GM12878 (cell line): ENCODE data around the gene IGFLR1. TPM values are rescaled to one million over a fixed set of nuclear protein-coding genes. Genes with fewer than 3 reads are reported as not detected.

ENCODE experiments used
- NR2C2 ChIP-seq: IDR thresholded peaks from 2 replicates; pipeline ENCODE4 v1.6.1; 2011; ENCODE audit warnings: borderline replicate concordance, low read depth; ENCODE audit not compliant: control insufficient read depth, insufficient read length
- PAX8 ChIP-seq: fragments of 450-650 bp; IDR thresholded peaks from 2 replicates; pipeline ENCODE4 v1.6.1; 2017; ENCODE audit warnings: mild to moderate bottlenecking, moderate library complexity
- SUZ12 ChIP-seq: fragments of 200-600 bp; sonication (generic); IDR thresholded peaks from one replicate; pipeline ENCODE4 v1.6.1; 2018; ENCODE audit warnings: antibody characterized with exemption, mild to moderate bottlenecking; ENCODE audit not compliant: unreplicated experiment
- ZSCAN29 ChIP-seq: fragments of 450-650 bp; IDR thresholded peaks from 2 replicates; pipeline ENCODE4 v1.6.1; 2017; ENCODE audit warnings: mild to moderate bottlenecking, moderate library complexity
- polyA plus RNA-seq, 11 experiments: library from polyadenylated mRNA; depleted of rRNA in 4 of 11; unstranded in 6 of 11; stranded (reverse) in 5 of 11; fragments of >200 nt; fragmentation: Nextera tagmentation in 4 of 11; fragmentation: Illumina TruSeq in 1 of 11; extraction: Ambion mirVana in 4 of 11; extraction: Trizol in 1 of 11; gene quantifications; 1 replicate in 1 of 11; 2 replicates in 10 of 11; pipeline versions ENCODE4 v1.2.1 to v1.2.3, GENCODE V29; 2011 to 2016; ENCODE audit warnings: inconsistent platforms in 2 of 11, missing spikeins in 2 of 11, low read depth in 1 of 11
- total RNA-seq, 4 experiments: library from RNA; depleted of rRNA in 3 of 4; stranded (reverse); fragments of >200 nt in 3 of 4; fragmentation: Illumina TruSeq in 1 of 4; extraction: Trizol in 1 of 4; gene quantifications; 2 replicates each; pipeline versions ENCODE4 v1.2.1 to v1.2.3, GENCODE V29; 2013 to 2021
- TF ChIP-seq, protein P1 (sequence below): fragments of 450-650 bp; formaldehyde crosslinking; IDR thresholded peaks from 2 replicates; pipeline ENCODE4 v1.4.0; 2020; ENCODE audit warnings: mild to moderate bottlenecking, moderate library complexity
- TF ChIP-seq, protein P2 (sequence below): IDR thresholded peaks from 2 replicates; pipeline ENCODE4 v1.6.1; 2011; ENCODE audit warnings: low read depth, low read length, improper control_type of control experiment, borderline replicate concordance
- TF ChIP-seq, protein P3 (sequence below): fragments of 450-650 bp; formaldehyde crosslinking; IDR thresholded peaks from 2 replicates; pipeline ENCODE4 v1.5.0; 2022; ENCODE audit warnings: mild to moderate bottlenecking, missing genetic modification characterization
- TF ChIP-seq, protein P4 (sequence below): IDR thresholded peaks from 2 replicates; pipeline ENCODE4 v1.6.1; 2012; ENCODE audit warnings: low read depth, low read length, improper control_type of control experiment
- TF ChIP-seq, protein P5 (sequence below): fragments of 450-650 bp; IDR thresholded peaks from 2 replicates; pipeline ENCODE4 v1.6.1; 2014; ENCODE audit warnings: mild to moderate bottlenecking
- TF ChIP-seq, protein P6 (sequence below): fragments of 450-650 bp; conservative IDR thresholded peaks from 2 replicates; pipeline ENCODE4 v1.6.1; 2017; ENCODE audit warnings: mild to moderate bottlenecking, moderate library complexity

The IGFLR1 gene
- total and polyA plus RNA-seq, 10 of the 15 experiments (the other 5 are each of a cell fraction or from before 2014, with no cell fraction given), result 2.5 to 39.9 (median 24.8) TPM

DNA sequence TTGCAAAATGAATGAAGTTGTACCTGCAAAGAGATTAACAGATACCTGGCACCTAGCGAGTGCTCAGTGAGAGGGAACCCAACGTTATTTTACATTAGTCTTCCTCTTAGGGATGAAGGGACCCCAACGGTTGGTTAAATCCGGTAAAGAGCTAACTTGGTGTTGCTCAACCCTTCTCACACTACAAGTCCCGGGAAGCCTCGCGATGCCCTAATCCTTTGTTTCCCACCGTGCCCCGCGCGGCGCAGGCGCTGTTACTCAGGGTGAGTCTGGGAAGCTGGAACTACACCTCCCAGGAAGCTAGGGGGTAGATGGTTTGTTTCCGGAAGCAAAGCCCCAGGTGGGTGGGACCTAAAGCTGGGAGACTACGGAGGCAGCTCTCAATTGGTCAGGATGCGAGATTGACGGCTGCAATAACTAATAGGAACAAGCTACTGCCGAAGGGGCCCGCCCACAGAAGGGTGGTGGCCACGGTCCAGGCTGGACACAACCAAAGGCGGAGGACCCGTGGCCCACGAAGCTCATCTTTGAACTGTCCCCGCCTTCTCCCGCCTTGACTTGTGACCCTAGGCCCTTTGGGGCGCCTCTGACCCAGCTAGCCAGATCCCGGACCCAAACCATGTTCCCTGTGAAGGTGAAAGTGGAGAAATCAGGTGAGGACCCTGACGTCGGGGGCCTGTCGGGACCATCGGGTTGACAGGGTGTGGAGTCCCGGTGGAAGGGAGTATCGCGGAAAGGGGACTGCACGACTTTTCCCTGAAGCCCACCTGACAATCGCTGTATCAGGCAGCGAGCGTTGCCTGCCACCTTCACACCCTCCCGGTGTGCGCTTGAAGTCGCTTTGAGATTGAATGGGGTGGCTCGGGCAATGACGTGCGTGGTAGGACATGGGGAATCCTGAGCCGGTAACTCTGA lies 6.1 kb upstream of the IGFLR1 start, which contains the start of gene LIN37 (continued):
- TF ChIP-seq, protein P1, sequence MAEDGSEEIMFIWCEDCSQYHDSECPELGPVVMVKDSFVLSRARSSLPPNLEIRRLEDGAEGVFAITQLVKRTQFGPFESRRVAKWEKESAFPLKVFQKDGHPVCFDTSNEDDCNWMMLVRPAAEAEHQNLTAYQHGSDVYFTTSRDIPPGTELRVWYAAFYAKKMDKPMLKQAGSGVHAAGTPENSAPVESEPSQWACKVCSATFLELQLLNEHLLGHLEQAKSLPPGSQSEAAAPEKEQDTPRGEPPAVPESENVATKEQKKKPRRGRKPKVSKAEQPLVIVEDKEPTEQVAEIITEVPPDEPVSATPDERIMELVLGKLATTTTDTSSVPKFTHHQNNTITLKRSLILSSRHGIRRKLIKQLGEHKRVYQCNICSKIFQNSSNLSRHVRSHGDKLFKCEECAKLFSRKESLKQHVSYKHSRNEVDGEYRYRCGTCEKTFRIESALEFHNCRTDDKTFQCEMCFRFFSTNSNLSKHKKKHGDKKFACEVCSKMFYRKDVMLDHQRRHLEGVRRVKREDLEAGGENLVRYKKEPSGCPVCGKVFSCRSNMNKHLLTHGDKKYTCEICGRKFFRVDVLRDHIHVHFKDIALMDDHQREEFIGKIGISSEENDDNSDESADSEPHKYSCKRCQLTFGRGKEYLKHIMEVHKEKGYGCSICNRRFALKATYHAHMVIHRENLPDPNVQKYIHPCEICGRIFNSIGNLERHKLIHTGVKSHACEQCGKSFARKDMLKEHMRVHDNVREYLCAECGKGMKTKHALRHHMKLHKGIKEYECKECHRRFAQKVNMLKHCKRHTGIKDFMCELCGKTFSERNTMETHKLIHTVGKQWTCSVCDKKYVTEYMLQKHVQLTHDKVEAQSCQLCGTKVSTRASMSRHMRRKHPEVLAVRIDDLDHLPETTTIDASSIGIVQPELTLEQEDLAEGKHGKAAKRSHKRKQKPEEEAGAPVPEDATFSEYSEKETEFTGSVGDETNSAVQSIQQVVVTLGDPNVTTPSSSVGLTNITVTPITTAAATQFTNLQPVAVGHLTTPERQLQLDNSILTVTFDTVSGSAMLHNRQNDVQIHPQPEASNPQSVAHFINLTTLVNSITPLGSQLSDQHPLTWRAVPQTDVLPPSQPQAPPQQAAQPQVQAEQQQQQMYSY (CRISPR knock-in tag), result no peak
- TF ChIP-seq SUZ12, result no peak
- TF ChIP-seq, protein P2, sequence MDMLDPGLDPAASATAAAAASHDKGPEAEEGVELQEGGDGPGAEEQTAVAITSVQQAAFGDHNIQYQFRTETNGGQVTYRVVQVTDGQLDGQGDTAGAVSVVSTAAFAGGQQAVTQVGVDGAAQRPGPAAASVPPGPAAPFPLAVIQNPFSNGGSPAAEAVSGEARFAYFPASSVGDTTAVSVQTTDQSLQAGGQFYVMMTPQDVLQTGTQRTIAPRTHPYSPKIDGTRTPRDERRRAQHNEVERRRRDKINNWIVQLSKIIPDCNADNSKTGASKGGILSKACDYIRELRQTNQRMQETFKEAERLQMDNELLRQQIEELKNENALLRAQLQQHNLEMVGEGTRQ, result no peak; the same call in 1 of the 2 replicates
- TF ChIP-seq, protein P3, sequence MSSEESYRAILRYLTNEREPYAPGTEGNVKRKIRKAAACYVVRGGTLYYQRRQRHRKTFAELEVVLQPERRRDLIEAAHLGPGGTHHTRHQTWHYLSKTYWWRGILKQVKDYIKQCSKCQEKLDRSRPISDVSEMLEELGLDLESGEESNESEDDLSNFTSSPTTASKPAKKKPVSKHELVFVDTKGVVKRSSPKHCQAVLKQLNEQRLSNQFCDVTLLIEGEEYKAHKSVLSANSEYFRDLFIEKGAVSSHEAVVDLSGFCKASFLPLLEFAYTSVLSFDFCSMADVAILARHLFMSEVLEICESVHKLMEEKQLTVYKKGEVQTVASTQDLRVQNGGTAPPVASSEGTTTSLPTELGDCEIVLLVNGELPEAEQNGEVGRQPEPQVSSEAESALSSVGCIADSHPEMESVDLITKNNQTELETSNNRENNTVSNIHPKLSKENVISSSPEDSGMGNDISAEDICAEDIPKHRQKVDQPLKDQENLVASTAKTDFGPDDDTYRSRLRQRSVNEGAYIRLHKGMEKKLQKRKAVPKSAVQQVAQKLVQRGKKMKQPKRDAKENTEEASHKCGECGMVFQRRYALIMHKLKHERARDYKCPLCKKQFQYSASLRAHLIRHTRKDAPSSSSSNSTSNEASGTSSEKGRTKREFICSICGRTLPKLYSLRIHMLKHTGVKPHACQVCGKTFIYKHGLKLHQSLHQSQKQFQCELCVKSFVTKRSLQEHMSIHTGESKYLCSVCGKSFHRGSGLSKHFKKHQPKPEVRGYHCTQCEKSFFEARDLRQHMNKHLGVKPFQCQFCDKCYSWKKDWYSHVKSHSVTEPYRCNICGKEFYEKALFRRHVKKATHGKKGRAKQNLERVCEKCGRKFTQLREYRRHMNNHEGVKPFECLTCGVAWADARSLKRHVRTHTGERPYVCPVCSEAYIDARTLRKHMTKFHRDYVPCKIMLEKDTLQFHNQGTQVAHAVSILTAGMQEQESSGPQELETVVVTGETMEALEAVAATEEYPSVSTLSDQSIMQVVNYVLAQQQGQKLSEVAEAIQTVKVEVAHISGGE, result no peak
- no peak for TF ChIP-seq PAX8
- TF ChIP-seq, protein P4, sequence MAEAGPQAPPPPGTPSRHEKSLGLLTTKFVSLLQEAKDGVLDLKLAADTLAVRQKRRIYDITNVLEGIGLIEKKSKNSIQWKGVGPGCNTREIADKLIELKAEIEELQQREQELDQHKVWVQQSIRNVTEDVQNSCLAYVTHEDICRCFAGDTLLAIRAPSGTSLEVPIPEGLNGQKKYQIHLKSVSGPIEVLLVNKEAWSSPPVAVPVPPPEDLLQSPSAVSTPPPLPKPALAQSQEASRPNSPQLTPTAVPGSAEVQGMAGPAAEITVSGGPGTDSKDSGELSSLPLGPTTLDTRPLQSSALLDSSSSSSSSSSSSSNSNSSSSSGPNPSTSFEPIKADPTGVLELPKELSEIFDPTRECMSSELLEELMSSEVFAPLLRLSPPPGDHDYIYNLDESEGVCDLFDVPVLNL, result 0 out of 2 replicates have a peak, but pooled peaks have one; percentile 14
- TF ChIP-seq ZSCAN29, result no peak
- TF ChIP-seq NR2C2, result no peak
- TF ChIP-seq, protein P5, sequence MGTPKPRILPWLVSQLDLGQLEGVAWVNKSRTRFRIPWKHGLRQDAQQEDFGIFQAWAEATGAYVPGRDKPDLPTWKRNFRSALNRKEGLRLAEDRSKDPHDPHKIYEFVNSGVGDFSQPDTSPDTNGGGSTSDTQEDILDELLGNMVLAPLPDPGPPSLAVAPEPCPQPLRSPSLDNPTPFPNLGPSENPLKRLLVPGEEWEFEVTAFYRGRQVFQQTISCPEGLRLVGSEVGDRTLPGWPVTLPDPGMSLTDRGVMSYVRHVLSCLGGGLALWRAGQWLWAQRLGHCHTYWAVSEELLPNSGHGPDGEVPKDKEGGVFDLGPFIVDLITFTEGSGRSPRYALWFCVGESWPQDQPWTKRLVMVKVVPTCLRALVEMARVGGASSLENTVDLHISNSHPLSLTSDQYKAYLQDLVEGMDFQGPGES, result peak; percentile 89
- TF ChIP-seq, protein P6, sequence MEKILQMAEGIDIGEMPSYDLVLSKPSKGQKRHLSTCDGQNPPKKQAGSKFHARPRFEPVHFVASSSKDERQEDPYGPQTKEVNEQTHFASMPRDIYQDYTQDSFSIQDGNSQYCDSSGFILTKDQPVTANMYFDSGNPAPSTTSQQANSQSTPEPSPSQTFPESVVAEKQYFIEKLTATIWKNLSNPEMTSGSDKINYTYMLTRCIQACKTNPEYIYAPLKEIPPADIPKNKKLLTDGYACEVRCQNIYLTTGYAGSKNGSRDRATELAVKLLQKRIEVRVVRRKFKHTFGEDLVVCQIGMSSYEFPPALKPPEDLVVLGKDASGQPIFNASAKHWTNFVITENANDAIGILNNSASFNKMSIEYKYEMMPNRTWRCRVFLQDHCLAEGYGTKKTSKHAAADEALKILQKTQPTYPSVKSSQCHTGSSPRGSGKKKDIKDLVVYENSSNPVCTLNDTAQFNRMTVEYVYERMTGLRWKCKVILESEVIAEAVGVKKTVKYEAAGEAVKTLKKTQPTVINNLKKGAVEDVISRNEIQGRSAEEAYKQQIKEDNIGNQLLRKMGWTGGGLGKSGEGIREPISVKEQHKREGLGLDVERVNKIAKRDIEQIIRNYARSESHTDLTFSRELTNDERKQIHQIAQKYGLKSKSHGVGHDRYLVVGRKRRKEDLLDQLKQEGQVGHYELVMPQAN, result peak; percentile 90
